ENCODE measurements around the gene HEMK1. TPM values are rescaled to one million over a fixed set of nuclear protein-coding genes. Genes with fewer than 3 reads are reported as not detected.

HEMK1 gene
- polyA plus RNA-seq, 3 donors: 12.2 to 20.8 (median 12.6) TPM

- 78 to 80% (median 78%) methylated on average over 5 of the region's 5 CpGs for WGBS, 3 donors
Measured at GRCh38 chr3:50570508-50571279, 1.4 kb downstream of the HEMK1 start.

GRCh38 chr3:50571486-50571885, 2.2 kb downstream of the HEMK1 start:
- 67 to 88% (median 83%) methylated on average over 4 of the region's 4 CpGs for WGBS, 3 donors
- H3K27ac ChIP-seq (ENCODE audit: low read depth, low read length): no peak overlapping the region

More at GRCh38 chr3:50570508-50571279, 1.4 kb downstream of the HEMK1 start:
- H3K27ac ChIP-seq (ENCODE audit: low read depth, low read length): no peak overlapping the region

GRCh38 chr3:50572158-50572557, 2.8 kb downstream of the HEMK1 start:
- WGBS, 3 donors: 10 to 30% (median 25%) methylated on average over 1 of the region's 1 CpG

GRCh38 chr3:50572801-50573371, 3.6 kb downstream of the HEMK1 start:
- no peak overlapping the region for H3K27ac ChIP-seq (ENCODE audit: low read depth, low read length)
- WGBS, 3 donors: 79 to 84% (median 83%) methylated on average over 4 of the region's 4 CpGs

More at GRCh38 chr3:50572158-50572557, 2.8 kb downstream of the HEMK1 start:
- no peak overlapping the region for H3K27ac ChIP-seq (ENCODE audit: low read depth, low read length)

GRCh38 chr3:50573566-50574443, 4.5 kb downstream of the HEMK1 start:
- no peak overlapping the region for H3K27ac ChIP-seq (ENCODE audit: low read depth, low read length)
- WGBS, 3 donors: 81 to 85% (median 84%) methylated on average over 8 of the region's 8 CpGs

- 80 to 91% (median 87%) methylated on average over 1 of the region's 1 CpG for WGBS, 3 donors
- H3K27ac ChIP-seq (ENCODE audit: low read depth, low read length): no peak overlapping the region
Measured at GRCh38 chr3:50574444-50574831, 5.1 kb downstream of the HEMK1 start.

- 87 to 95% (median 89%) methylated on average over 6 of the region's 6 CpGs for WGBS, 3 donors
- H3K27ac ChIP-seq (ENCODE audit: low read depth, low read length): no peak overlapping the region
Measured at GRCh38 chr3:50575372-50575771, 6.0 kb downstream of the HEMK1 start.

- WGBS, 3 donors: 91 to 98% (median 97%) methylated on average over 2 of the region's 2 CpGs
- H3K27ac ChIP-seq (ENCODE audit: low read depth, low read length): no peak overlapping the region
Measured at GRCh38 chr3:50577348-50577747, 8.0 kb downstream of the HEMK1 start.

- H3K27ac ChIP-seq (ENCODE audit: low read depth, low read length): no peak overlapping the region
- 49 to 72% (median 71%) methylated on average over 9 of the region's 9 CpGs for WGBS, 3 donors
Measured at GRCh38 chr3:50580683-50581458, 11.5 kb downstream of the HEMK1 start.

- 89 to 96% (median 93%) methylated on average over 2 of the region's 2 CpGs for WGBS, 3 donors
- H3K27ac ChIP-seq (ENCODE audit: low read depth, low read length): no peak overlapping the region
Measured at GRCh38 chr3:50581459-50581842, 12.1 kb downstream of the HEMK1 start.

- H3K27ac ChIP-seq (ENCODE audit: low read depth, low read length): no peak overlapping the region
- 56 to 68% (median 65%) methylated on average over 9 of the region's 9 CpGs for WGBS, 3 donors
Measured at GRCh38 chr3:50582083-50582482, 12.8 kb downstream of the HEMK1 start.

- H3K27ac ChIP-seq (ENCODE audit: low read depth, low read length): no peak overlapping the region
- WGBS, 3 donors: 62 to 77% (median 67%) methylated on average over 6 of the region's 6 CpGs
Measured at GRCh38 chr3:50583897-50584296, 14.6 kb downstream of the HEMK1 start.

GRCh38 chr3:50584391-50584790, 15.1 kb downstream of the HEMK1 start:
- no peak overlapping the region for H3K27ac ChIP-seq (ENCODE audit: low read depth, low read length)
- WGBS, 3 donors: 41 to 71% (median 46%) methylated on average over 2 of the region's 2 CpGs

- no peak overlapping the region for H3K27ac ChIP-seq (ENCODE audit: low read depth, low read length)
- 92 to 94% (median 93%) methylated on average over 6 of the region's 6 CpGs for WGBS, 3 donors
Measured at GRCh38 chr3:50585919-50586762, 16.8 kb downstream of the HEMK1 start.

- H3K27ac ChIP-seq (ENCODE audit: low read depth, low read length): no peak overlapping the region
- 73 to 80% (median 78%) methylated on average over 3 of the region's 3 CpGs for WGBS, 3 donors
Measured at GRCh38 chr3:50586763-50587070, 17.4 kb downstream of the HEMK1 start.

GRCh38 chr3:50587373-50587772, 18.1 kb downstream of the HEMK1 start:
- 89 to 95% (median 94%) methylated on average over 6 of the region's 6 CpGs for WGBS, 3 donors
- H3K27ac ChIP-seq (ENCODE audit: low read depth, low read length): no peak overlapping the region

- 53 to 58% (median 57%) methylated on average over 17 of the region's 17 CpGs for WGBS, 3 donors
- H3K27ac ChIP-seq (ENCODE audit: low read depth, low read length): no peak overlapping the region
Measured at GRCh38 chr3:50587806-50588758, 18.8 kb downstream of the HEMK1 start.
